ENCODE results near the gene GPC2.

- TF ChIP-seq EZH2 (IDR thresholded peaks at IDR 0.05; ENCODE audit: borderline replicate concordance, low read length): no peak
- TF ChIP-seq CTCF (conservative IDR thresholded peaks at IDR 0.05 in 1 of 2, IDR thresholded peaks at IDR 0.05 in 1 of 2; ENCODE audit: extremely low read depth in 1 of 2, insufficient read depth in 1 of 2, low read depth in 1 of 2, low read length in 2 of 2): no peak
Measured at GRCh38 chr7:100212631-100213286, 35.6 kb upstream of the GPC2 start.

All from mammary epithelial cell (primary cell).